ENCODE measurements around the gene LHX5. TPM values are rescaled to one million over a fixed set of nuclear protein-coding genes. Genes with fewer than 3 reads are reported as not detected.

The LHX5 gene
- total RNA-seq, 1 donor from 2014 or later = not detected

- TF ChIP-seq CTCF (IDR thresholded peaks at IDR 0.05) = no peak
- Mint-ChIP-seq H3K27ac (ENCODE audit: unreplicated experiment) (no peak overlapping the region), H3K4me3 (ENCODE audit: unreplicated experiment) (no peak overlapping the region), H3K4me1 (ENCODE audit: unreplicated experiment) (no peaks in the 10 kb centered on the region), H3K27me3 (ENCODE audit: unreplicated experiment) (peaks cover 18% of the 10 kb centered on the region), H3K9me3 (ENCODE audit: unreplicated experiment) (no peaks in the 10 kb centered on the region), H3K36me3 (ENCODE audit: unreplicated experiment) (no peaks in the 10 kb centered on the region)
- no peak for DNase-seq (ENCODE audit: extremely low spot score, unreplicated experiment)
Observed at GRCh38 chr12:113437729-113438100, 34.0 kb downstream of the LHX5 start.

GRCh38 chr12:113436993-113437728, 34.5 kb downstream of the LHX5 start:
- H3K4me3 Mint-ChIP-seq (ENCODE audit: unreplicated experiment) = no peak overlapping the region

GRCh38 chr12:113436586-113436985, 35.1 kb downstream of the LHX5 start:
- Mint-ChIP-seq H3K27ac (ENCODE audit: unreplicated experiment) (no peak overlapping the region), H3K9me3 (ENCODE audit: unreplicated experiment) (no peaks in the 10 kb centered on the region), H3K27me3 (ENCODE audit: unreplicated experiment) (peaks cover 14% of the 10 kb centered on the region), H3K36me3 (ENCODE audit: unreplicated experiment) (no peaks in the 10 kb centered on the region), H3K4me1 (ENCODE audit: unreplicated experiment) (no peaks in the 10 kb centered on the region), H3K4me3 (ENCODE audit: unreplicated experiment) (no peak overlapping the region)
- no peak for TF ChIP-seq CTCF (IDR thresholded peaks at IDR 0.05)
- DNase-seq (ENCODE audit: extremely low spot score, unreplicated experiment) = no peak

More at GRCh38 chr12:113436993-113437728, 34.5 kb downstream of the LHX5 start:
- no peak for TF ChIP-seq CTCF (IDR thresholded peaks at IDR 0.05)
- no peak for DNase-seq (ENCODE audit: extremely low spot score, unreplicated experiment)
- no peaks in the 10 kb centered on the region for H3K9me3 Mint-ChIP-seq (ENCODE audit: unreplicated experiment)
- H3K36me3 Mint-ChIP-seq (ENCODE audit: unreplicated experiment) = no peaks in the 10 kb centered on the region
- H3K4me1 Mint-ChIP-seq (ENCODE audit: unreplicated experiment) = no peaks in the 10 kb centered on the region
- H3K27ac Mint-ChIP-seq (ENCODE audit: unreplicated experiment) = no peak overlapping the region
- H3K27me3 Mint-ChIP-seq (ENCODE audit: unreplicated experiment) = peaks cover 18% of the 10 kb centered on the region

GRCh38 chr12:113435367-113435766, 36.3 kb downstream of the LHX5 start:
- no peak for TF ChIP-seq CTCF (IDR thresholded peaks at IDR 0.05)
- no peak overlapping the region for H3K27ac Mint-ChIP-seq (ENCODE audit: unreplicated experiment)
- H3K36me3 Mint-ChIP-seq (ENCODE audit: unreplicated experiment) = no peaks in the 10 kb centered on the region
- no peak for DNase-seq (ENCODE audit: extremely low spot score, unreplicated experiment)
- no peak overlapping the region for H3K4me3 Mint-ChIP-seq (ENCODE audit: unreplicated experiment)
- H3K9me3 Mint-ChIP-seq (ENCODE audit: unreplicated experiment) = no peaks in the 10 kb centered on the region
- H3K27me3 Mint-ChIP-seq (ENCODE audit: unreplicated experiment) = peaks cover 6% of the 10 kb centered on the region
- no peaks in the 10 kb centered on the region for H3K4me1 Mint-ChIP-seq (ENCODE audit: unreplicated experiment)

- H3K27me3 Mint-ChIP-seq (ENCODE audit: unreplicated experiment) = no peaks in the 10 kb centered on the region
- no peak overlapping the region for H3K4me3 Mint-ChIP-seq (ENCODE audit: unreplicated experiment)
- H3K36me3 Mint-ChIP-seq (ENCODE audit: unreplicated experiment) = no peaks in the 10 kb centered on the region
- no peak overlapping the region for H3K27ac Mint-ChIP-seq (ENCODE audit: unreplicated experiment)
- H3K9me3 Mint-ChIP-seq (ENCODE audit: unreplicated experiment) = no peaks in the 10 kb centered on the region
- TF ChIP-seq CTCF (IDR thresholded peaks at IDR 0.05) = no peak
- no peak for DNase-seq (ENCODE audit: extremely low spot score, unreplicated experiment)
- no peaks in the 10 kb centered on the region for H3K4me1 Mint-ChIP-seq (ENCODE audit: unreplicated experiment)
Observed at GRCh38 chr12:113432986-113433385, 38.7 kb downstream of the LHX5 start.

Data from osteocyte (in vitro differentiated cells).